ENCODE data around the gene LIN7B.

LIN7B gene

GRCh38 chr19:49085020-49085867 lies 28.9 kb upstream of the LIN7B start, which contains the start of gene SNRNP70:
TSS of gene SNRNP70 (plus strand) at chr19:49085451. CDS start at chr19:49086415, 964 bp downstream.
- DNase-seq (ENCODE audit: low read depth): peak; percentile 100
- TF ChIP-seq CTCF (IDR thresholded peaks at IDR 0.05; ENCODE audit: insufficient read depth, low read depth, low read length, missing control alignments): no peak
- H3K4me3 ChIP-seq (ENCODE audit: low read depth, low read length): peak within 1 kb of the TSS; percentile 91

GRCh38 chr19:49085868-49086232 lies 28.3 kb upstream of the LIN7B start:
- H3K4me3 ChIP-seq (ENCODE audit: low read depth, low read length): peak overlapping the region; percentile 91
- TF ChIP-seq CTCF (IDR thresholded peaks at IDR 0.05; ENCODE audit: insufficient read depth, low read depth, low read length, missing control alignments): no peak
- no peak for DNase-seq (ENCODE audit: low read depth)

- peak overlapping the region; percentile 91 for H3K4me3 ChIP-seq (ENCODE audit: low read depth, low read length)
- DNase-seq (ENCODE audit: low read depth): no peak
- no peak for TF ChIP-seq CTCF (IDR thresholded peaks at IDR 0.05; ENCODE audit: insufficient read depth, low read depth, low read length, missing control alignments)
These were observed 27.9 kb upstream of the LIN7B start for GRCh38 chr19:49086296-49086695.

- no peak for DNase-seq (ENCODE audit: low read depth)
- TF ChIP-seq CTCF (IDR thresholded peaks at IDR 0.05; ENCODE audit: insufficient read depth, low read depth, low read length, missing control alignments): no peak
- no peak overlapping the region for H3K4me3 ChIP-seq (ENCODE audit: low read depth, low read length)
These were observed 22.7 kb upstream of the LIN7B start for GRCh38 chr19:49091391-49092038.

GRCh38 chr19:49092686-49093085 lies 21.5 kb upstream of the LIN7B start:
- TF ChIP-seq CTCF (IDR thresholded peaks at IDR 0.05; ENCODE audit: insufficient read depth, low read depth, low read length, missing control alignments): no peak
- H3K4me3 ChIP-seq (ENCODE audit: low read depth, low read length): no peak overlapping the region
- DNase-seq (ENCODE audit: low read depth): no peak

GRCh38 chr19:49094505-49095482 lies 19.4 kb upstream of the LIN7B start:
- DNase-seq (ENCODE audit: low read depth): no peak
- TF ChIP-seq CTCF (IDR thresholded peaks at IDR 0.05; ENCODE audit: insufficient read depth, low read depth, low read length, missing control alignments): no peak
- no peak overlapping the region for H3K4me3 ChIP-seq (ENCODE audit: low read depth, low read length)
